HG03457 (cell line): ENCODE measurements around the gene ACOT4.
A peak's percentile ranks its signal among the peaks of the same experiment; 100 is the strongest.
"Not testable (repeated sequence)": the region's sequence is repeated elsewhere in the genome, so short reads cannot be mapped to it uniquely, and the experiment has no call there.

Experiments
- ATAC-seq: cut with Tn5 transposase; IDR thresholded peaks from one replicate; pipeline ENCODE4 v1.9.1; 2021; ENCODE audit warnings: moderate number of reproducible peaks; ENCODE audit not compliant: unreplicated experiment

ACOT4 gene

DNA sequence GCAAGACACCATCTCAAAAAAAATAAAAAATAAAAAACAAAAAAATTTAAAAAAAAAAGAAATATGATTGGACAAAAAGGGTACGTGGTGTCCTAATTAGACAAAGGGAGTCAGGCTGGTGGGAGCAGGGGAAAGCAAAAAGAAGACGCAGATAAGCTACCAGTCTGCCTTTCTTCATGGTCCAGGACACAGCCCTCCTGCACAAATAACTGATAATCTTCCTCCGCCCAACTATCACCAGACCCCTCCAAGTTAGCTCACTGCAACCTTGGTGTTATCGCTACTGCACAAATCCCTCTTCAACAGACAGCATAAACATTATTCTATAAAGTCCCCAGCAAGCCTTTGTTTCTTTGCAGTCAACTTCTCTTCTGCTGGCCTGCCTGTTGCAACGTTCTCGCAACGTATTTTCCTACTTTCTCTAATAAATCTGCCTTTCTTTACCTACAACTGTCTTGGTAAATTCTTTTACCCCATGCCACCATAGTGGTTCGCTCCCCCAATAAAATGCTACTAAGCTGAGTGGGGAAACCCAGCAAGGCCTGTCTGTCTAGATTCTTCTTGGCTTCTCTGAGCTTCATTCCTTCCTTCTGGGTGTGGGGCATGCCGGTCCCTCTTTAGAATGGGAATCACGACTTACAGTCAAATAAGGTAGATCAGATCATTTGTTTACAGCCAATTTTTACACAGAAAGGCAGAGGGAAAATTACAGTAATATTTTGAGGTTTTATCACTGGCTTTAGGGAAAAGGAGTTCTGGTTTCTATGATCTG lies 38.5 kb downstream of the ACOT4 start:
- ATAC-seq: no peak

DNA sequence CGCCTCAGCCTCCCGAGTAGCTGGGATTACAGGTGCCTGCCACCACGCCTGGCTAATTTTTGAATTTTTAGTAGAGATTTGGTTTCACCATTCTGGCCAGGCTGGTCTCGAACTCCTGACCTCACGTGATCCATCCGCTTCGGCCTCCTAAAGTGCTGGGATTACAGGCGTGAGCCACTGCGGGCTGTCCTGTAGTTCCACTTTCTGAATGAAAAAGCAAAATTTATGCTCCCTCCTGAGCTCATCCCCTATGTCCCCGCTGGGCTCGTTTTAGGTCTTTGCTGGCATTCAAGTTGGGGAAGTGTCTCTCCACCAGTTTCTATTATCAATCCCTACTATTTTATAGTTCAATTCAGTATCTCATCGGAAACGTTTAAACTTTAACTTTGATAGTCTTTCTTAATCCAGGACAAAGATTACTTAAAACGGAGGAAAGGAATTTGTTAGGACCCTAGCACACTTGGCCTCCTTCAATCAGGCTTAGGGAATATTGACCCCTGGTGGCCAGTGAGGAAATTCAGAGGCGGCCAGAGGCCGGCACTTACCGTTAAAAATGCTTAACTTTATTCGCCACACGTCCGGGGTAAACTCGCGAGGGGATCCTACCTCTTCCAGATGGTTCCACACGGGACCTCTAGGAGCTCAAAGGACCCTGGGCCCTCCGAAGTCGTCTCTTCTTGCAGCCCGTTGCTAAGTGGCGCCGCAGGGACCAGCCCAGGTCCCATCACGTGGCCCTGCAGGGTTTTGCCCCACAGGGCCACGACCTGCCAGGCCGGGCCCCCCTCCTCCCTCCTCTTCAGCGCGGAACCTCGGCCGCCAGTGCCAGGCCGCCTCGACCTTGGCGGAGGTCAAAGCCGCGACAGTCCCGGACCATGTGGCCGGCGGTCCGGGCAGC lies 41.7 kb downstream of the ACOT4 start:
- ATAC-seq: no peak

DNA sequence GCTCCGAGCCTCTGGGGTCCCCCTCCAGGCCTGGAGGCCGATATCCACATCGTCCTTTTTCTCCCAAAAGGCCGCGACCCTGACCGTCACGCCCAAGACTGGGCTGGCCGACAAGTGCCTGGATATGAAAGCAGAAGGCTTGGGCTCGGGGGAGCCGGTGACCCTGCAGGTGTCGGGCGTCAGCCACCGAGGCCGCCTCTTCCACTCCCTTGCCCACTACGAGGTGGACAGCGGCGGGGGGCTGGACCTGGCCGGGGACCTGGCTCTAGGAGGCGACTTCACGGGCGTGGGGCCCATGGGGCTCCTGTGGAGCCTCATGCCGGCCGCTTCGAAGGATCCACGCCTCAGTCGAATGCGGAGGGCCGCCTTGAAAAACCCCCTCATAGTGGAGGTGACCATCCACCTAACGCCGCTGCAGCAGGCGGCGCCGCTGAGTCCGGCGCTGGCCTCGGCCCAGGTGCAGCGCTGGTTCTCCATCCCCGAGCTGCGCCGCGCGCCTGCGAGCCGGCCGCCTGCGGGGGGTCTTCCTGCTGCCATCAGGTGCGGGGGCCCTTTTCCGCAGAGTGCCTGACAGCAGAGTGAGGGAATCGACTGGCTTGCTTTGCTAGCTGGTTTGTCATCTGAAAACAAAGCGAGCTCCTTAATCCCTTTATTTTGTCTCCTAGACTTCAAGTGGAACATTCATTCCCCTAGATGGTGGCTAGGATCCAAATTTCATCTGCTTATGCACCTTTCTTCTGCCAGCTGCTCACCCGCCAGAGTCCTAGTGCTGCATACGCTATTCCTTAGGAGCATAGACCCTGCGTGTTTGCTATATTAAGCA lies 42.5 kb downstream of the ACOT4 start:
- ATAC-seq: no peak

DNA sequence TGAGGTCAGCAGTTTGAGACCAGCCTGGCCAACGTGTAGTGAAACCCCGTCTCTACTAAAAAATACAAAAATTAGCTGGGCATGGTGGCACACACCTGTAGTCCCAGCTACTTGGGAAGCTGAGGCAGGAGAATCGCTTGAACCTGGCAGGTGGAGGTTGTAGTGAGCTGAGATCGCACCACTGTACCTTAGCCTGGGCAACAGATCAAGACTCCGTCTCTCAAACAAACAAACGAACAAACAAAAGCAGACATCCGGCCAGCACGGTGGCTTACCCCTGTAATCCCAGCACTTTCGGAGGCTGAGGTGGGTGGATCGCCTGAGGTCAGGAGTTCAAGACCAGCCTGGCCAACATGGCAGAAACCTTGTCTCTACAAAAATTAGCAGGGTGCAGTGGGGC lies 44.7 kb downstream of the ACOT4 start:
- ATAC-seq: not testable (repeated sequence)

DNA sequence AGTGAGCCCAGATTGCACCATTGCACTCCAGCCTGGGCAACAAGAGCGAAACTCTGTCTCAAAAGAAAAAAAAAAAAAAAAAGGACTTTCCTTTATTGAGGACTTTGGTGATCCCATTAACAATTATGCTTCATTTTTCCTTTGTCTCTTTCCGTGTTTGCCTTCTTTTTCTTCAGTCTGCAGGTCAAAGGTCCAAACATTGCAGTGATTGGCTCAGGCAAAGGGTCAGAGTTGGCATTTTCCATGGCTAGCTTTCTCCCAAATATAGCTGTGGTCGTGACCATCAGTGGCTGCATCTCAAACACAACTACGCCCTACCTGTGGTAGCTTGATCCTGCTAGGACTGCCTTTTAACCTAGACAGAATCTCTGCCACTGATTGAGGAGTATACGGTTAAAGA lies 46.2 kb downstream of the ACOT4 start:
- ATAC-seq: no peak

DNA sequence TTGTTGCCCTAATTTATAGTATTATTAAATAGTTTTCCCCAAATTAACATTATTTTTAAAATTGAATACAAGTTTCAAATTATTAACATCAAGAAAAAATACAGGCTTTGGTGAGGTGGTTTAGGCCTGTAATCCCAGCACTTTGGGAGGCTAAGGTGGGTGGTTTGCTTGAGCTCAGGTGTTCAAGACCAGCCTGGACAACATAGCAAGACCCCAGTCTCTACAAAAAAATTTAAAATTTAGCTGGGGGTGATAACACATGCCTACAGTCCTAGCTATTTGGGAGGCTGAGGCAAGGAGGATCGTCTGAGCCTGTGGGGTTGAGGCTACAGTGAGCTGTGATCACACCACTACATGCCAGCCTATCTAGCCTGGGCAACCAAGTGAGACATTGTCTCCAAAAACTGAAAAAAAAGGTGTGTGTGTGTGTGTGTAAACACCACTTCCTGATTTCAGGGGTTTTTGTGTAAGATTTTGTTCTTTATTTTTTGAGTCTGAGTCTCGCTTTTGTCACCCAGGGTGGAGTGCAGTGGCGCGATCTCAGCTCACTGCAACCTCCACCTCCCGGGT lies 49.2 kb downstream of the ACOT4 start:
- ATAC-seq: no peak

DNA sequence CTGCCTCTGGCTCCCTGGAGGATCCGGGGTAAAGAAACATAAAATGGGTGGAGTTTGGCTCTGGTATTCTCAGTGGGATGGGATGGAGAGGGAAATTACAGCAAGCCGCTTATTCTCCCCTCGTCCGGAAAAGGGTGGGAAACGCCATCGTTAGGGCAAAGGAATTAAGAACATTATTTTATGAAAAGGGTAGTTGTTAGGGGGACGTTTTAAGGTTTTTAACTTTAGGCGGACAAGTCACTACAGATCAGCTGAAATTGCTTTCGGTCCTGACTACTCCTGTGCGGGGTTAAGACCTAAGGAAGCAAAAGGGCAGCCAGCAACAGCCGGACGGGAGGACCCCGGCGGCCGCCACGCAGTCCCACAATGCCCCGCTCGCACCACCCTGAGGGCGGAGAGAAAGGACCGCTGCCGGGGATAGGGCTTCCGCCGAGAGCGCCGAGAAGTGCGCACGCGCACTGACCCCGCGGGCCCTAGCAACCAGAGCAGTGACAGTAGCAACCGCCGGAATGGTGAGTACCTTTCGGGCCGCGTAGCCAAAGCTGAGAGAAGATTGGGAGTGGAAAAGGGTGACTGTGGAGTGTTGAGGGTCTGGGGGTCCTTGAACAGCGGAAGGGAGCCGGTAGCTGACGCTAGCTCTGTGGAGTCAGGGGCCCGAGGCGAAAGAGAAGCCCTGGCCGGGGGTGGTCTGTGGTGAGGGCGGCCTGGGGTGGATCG lies 53.0 kb downstream of the ACOT4 start, which contains the start of gene DNAL1:
Gene DNAL1, plus strand, starts transcription at position 456 of the 717 bp plus-strand sequence. Its CDS starts 54 bp downstream, at position 510.
- peak; percentile 90 for ATAC-seq

DNA sequence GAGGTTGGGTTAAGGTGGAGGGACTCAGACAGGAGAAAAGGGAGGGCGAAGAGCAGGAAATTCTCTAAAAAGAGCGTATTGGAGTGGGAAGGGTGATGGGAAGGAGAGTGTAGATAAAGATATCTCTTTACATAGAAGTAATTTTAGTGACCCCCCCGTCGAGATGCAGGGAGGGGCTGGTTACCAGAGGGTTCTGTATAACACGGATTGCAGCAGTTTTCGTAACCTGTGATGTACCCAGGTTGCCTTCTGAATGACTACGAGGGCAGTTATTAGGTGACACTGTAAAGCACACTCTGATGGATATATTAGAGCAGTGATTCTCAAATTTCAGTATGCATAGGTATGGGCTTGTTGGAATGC lies 53.6 kb downstream of the ACOT4 start:
- ATAC-seq: no peak
